ENCODE results near the gene CRK. TPM values are rescaled to one million over a fixed set of nuclear protein-coding genes. Genes with fewer than 3 reads are reported as not detected.
A peak's percentile ranks its signal among the peaks of the same experiment; 100 is the strongest.

Gene CRK
- total RNA-seq, 1 donor from 2014 or later = 46.4 TPM

- H3K9me3 Mint-ChIP-seq (ENCODE audit: unreplicated experiment) = no peaks in the 10 kb centered on the region
Observed at GRCh38 chr17:1498233-1498632, 42.2 kb upstream of the CRK start.

GRCh38 chr17:1497831-1498230 lies 41.8 kb upstream of the CRK start:
- peaks cover 3% of the 10 kb centered on the region for H3K27me3 Mint-ChIP-seq (ENCODE audit: unreplicated experiment)

More at GRCh38 chr17:1498233-1498632, 42.2 kb upstream of the CRK start:
- no peak overlapping the region for H3K4me3 Mint-ChIP-seq (ENCODE audit: unreplicated experiment)
- TF ChIP-seq CTCF (IDR thresholded peaks at IDR 0.05; ENCODE audit: partially characterized antibody, unreplicated experiment) = no peak
- H3K27me3 Mint-ChIP-seq (ENCODE audit: unreplicated experiment) = peaks cover 1% of the 10 kb centered on the region
- no peaks in the 10 kb centered on the region for H3K36me3 Mint-ChIP-seq (ENCODE audit: unreplicated experiment)
- peaks cover 5% of the 10 kb centered on the region for H3K4me1 Mint-ChIP-seq (ENCODE audit: low read depth, unreplicated experiment)
- DNase-seq = no peak
- H3K27ac Mint-ChIP-seq (ENCODE audit: unreplicated experiment) = no peak overlapping the region

DNA sequence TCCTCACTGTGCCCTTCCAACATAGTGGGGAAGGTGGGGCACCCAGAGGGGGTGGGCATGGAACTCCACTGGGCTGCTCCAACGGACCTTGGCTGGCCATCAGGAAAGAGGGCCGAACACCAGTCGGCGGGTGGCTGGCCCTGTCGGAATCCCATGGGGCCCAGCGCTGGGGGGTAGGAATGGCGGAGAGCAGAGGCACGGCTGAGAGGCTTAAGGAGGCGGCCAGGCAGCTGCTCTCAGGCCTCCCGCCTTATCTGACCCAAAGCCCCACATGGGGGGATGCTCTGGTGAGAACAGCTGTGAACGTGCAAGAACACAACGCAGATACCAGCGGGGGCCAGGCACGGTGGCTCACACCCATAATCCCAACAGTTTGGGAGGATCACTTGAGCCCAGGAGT lies 40.8 kb upstream of the CRK start:
- no peaks in the 10 kb centered on the region for H3K36me3 Mint-ChIP-seq (ENCODE audit: unreplicated experiment)
- no peak overlapping the region for H3K27ac Mint-ChIP-seq (ENCODE audit: unreplicated experiment)
- H3K27me3 Mint-ChIP-seq (ENCODE audit: unreplicated experiment) = peaks cover 6% of the 10 kb centered on the region
- peaks cover 2% of the 10 kb centered on the region for H3K9me3 Mint-ChIP-seq (ENCODE audit: unreplicated experiment)
- DNase-seq = no peak
- peaks cover 5% of the 10 kb centered on the region for H3K4me1 Mint-ChIP-seq (ENCODE audit: low read depth, unreplicated experiment)
- TF ChIP-seq CTCF (IDR thresholded peaks at IDR 0.05; ENCODE audit: partially characterized antibody, unreplicated experiment) = no peak
- H3K4me3 Mint-ChIP-seq (ENCODE audit: unreplicated experiment) = no peak overlapping the region

More at GRCh38 chr17:1497831-1498230, 41.8 kb upstream of the CRK start:
- Mint-ChIP-seq H3K27ac (ENCODE audit: unreplicated experiment) (no peak overlapping the region), H3K9me3 (ENCODE audit: unreplicated experiment) (no peaks in the 10 kb centered on the region), H3K36me3 (ENCODE audit: unreplicated experiment) (no peaks in the 10 kb centered on the region), H3K4me3 (ENCODE audit: unreplicated experiment) (peak overlapping the region; percentile 3), H3K4me1 (ENCODE audit: low read depth, unreplicated experiment) (peaks cover 5% of the 10 kb centered on the region)
- peak; percentile 43 for DNase-seq
- TF ChIP-seq CTCF (IDR thresholded peaks at IDR 0.05; ENCODE audit: partially characterized antibody, unreplicated experiment) = no peak

GRCh38 chr17:1495265-1495989 lies 39.4 kb upstream of the CRK start:
- peaks cover 8% of the 10 kb centered on the region for H3K27me3 Mint-ChIP-seq (ENCODE audit: unreplicated experiment)
- no peak for DNase-seq

More at GRCh38 chr17:1495265-1495989, 39.4 kb upstream of the CRK start:
- H3K9me3 Mint-ChIP-seq (ENCODE audit: unreplicated experiment) = peaks cover 2% of the 10 kb centered on the region
- TF ChIP-seq CTCF (IDR thresholded peaks at IDR 0.05; ENCODE audit: partially characterized antibody, unreplicated experiment) = no peak
- no peak overlapping the region for H3K27ac Mint-ChIP-seq (ENCODE audit: unreplicated experiment)
- H3K4me1 Mint-ChIP-seq (ENCODE audit: low read depth, unreplicated experiment) = peaks cover 7% of the 10 kb centered on the region
- no peak overlapping the region for H3K4me3 Mint-ChIP-seq (ENCODE audit: unreplicated experiment)
- no peaks in the 10 kb centered on the region for H3K36me3 Mint-ChIP-seq (ENCODE audit: unreplicated experiment)

All from glutamatergic neuron (in vitro differentiated cells).